ENCODE results near the gene CDH4. TPM values are rescaled to one million over a fixed set of nuclear protein-coding genes. Genes with fewer than 3 reads are reported as not detected.

CDH4 gene
- total RNA-seq, 1 experiment from 2014 or later = not detected

DNA sequence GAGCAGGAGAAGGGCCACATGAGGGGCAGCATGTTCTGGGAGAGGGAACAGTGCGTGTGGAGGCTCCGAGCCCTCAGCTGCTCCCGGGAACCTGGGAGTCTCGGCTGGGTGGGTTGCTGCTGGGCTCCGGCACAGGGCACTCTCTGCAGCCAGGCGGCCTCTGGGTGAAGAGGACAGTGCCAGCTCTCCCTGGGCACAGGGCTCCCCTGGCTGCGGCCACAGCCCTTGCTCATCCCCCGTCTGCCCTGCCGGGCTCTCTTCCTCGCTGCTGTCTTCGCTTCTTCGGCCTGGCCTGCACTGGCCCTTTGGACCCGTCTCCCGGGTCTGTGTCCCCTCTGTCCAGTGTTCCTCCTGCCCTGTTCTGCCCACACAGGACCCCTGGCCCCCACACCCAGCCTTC is 48.2 kb downstream of the CDH4 start:
- H3K4me3 ChIP-seq = no peak overlapping the region
- intact Hi-C loops (cut with micrococcal nuclease; ENCODE audit: unreplicated experiment) = no loop called here
- no TSS peak for BruUV-seq (replicated peaks)

DNA sequence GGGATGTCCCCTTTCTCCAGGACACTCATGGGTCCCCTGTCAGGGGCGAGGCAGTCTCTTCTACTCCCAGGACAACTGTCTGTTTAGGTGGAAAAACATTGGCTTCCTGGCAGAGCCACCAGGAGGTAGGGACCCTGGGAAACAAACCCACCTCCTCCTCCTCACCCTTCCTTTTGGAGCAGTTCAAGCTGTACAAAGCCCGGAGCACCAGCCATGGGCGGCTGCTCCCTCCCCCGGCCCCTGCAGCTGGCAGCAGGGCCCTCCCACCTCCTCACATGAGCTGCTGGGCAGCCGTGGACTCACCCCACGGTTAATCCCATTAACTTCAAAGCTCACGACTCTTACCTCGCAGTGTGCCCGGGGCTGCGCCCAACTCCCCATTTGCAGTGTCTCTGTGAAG is 48.6 kb downstream of the CDH4 start:
- Histone ChIP-seq H4K20me1 (ENCODE audit: insufficient read depth) (no peaks in the 10 kb centered on the region), H3K4me1 (replicated peaks; ENCODE audit: insufficient read depth) (no peaks in the 10 kb centered on the region), H3K36me3 (ENCODE audit: low read depth) (no peaks in the 10 kb centered on the region), H3K9me3 (ENCODE audit: insufficient read depth, low read depth) (no peaks in the 10 kb centered on the region), H3K9me2 (ENCODE audit: insufficient read depth) (no peaks in the 10 kb centered on the region), H3F3A (ENCODE audit: insufficient read depth, low read depth) (no peaks in the 10 kb centered on the region), H3K4me2 (no peak overlapping the region), H3K4me3 (no peak overlapping the region), H3K27me3 (ENCODE audit: insufficient read depth, low read depth) (peaks cover 100% of the 10 kb centered on the region), H2AFZ (no peak overlapping the region), H3K27ac (no peak overlapping the region), H3K79me2 (ENCODE audit: low read depth) (no peaks in the 10 kb centered on the region)
- TF ChIP-seq, protein P1, sequence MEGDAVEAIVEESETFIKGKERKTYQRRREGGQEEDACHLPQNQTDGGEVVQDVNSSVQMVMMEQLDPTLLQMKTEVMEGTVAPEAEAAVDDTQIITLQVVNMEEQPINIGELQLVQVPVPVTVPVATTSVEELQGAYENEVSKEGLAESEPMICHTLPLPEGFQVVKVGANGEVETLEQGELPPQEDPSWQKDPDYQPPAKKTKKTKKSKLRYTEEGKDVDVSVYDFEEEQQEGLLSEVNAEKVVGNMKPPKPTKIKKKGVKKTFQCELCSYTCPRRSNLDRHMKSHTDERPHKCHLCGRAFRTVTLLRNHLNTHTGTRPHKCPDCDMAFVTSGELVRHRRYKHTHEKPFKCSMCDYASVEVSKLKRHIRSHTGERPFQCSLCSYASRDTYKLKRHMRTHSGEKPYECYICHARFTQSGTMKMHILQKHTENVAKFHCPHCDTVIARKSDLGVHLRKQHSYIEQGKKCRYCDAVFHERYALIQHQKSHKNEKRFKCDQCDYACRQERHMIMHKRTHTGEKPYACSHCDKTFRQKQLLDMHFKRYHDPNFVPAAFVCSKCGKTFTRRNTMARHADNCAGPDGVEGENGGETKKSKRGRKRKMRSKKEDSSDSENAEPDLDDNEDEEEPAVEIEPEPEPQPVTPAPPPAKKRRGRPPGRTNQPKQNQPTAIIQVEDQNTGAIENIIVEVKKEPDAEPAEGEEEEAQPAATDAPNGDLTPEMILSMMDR (conservative IDR thresholded peaks at IDR 0.05) = no peak
- no peak for TF ChIP-seq EZH2 (IDR thresholded peaks at IDR 0.05; ENCODE audit: low read depth)
- intact Hi-C loops (cut with micrococcal nuclease; ENCODE audit: unreplicated experiment) = no loop called here
- CTCF ChIA-PET = interaction anchor here (0.6 kb wide), 1 partner anchor 1186 kb away, joined by 3 read pairs; no protein-coding TSS in a partner anchor
- DNase-seq = no peak
- POLR2A ChIA-PET (ENCODE audit: unreplicated experiment) = no interaction called here
- BruUV-seq (replicated peaks) = no TSS peak

More for the DNA sequence above, 48.2 kb downstream of the CDH4 start:
- ChIA-PET CTCF (interaction anchor here (0.6 kb wide), 1 partner anchor 1185 kb away, joined by 3 read pairs; no protein-coding TSS in a partner anchor), POLR2A (ENCODE audit: unreplicated experiment) (no interaction called here)
- Histone ChIP-seq H3K36me3 (ENCODE audit: low read depth) (no peaks in the 10 kb centered on the region), H2AFZ (no peak overlapping the region), H4K20me1 (ENCODE audit: insufficient read depth) (no peaks in the 10 kb centered on the region), H3K9me2 (ENCODE audit: insufficient read depth) (no peaks in the 10 kb centered on the region), H3K79me2 (ENCODE audit: low read depth) (no peaks in the 10 kb centered on the region), H3K27ac (no peak overlapping the region), H3K4me1 (replicated peaks; ENCODE audit: insufficient read depth) (no peaks in the 10 kb centered on the region), H3K4me2 (no peak overlapping the region), H3F3A (ENCODE audit: insufficient read depth, low read depth) (no peaks in the 10 kb centered on the region), H3K27me3 (ENCODE audit: insufficient read depth, low read depth) (peaks cover 100% of the 10 kb centered on the region), H3K9me3 (ENCODE audit: insufficient read depth, low read depth) (no peaks in the 10 kb centered on the region)
- TF ChIP-seq, protein P1 (conservative IDR thresholded peaks at IDR 0.05) = no peak
- no peak for TF ChIP-seq EZH2 (IDR thresholded peaks at IDR 0.05; ENCODE audit: low read depth)
- no peak for DNase-seq

DNA sequence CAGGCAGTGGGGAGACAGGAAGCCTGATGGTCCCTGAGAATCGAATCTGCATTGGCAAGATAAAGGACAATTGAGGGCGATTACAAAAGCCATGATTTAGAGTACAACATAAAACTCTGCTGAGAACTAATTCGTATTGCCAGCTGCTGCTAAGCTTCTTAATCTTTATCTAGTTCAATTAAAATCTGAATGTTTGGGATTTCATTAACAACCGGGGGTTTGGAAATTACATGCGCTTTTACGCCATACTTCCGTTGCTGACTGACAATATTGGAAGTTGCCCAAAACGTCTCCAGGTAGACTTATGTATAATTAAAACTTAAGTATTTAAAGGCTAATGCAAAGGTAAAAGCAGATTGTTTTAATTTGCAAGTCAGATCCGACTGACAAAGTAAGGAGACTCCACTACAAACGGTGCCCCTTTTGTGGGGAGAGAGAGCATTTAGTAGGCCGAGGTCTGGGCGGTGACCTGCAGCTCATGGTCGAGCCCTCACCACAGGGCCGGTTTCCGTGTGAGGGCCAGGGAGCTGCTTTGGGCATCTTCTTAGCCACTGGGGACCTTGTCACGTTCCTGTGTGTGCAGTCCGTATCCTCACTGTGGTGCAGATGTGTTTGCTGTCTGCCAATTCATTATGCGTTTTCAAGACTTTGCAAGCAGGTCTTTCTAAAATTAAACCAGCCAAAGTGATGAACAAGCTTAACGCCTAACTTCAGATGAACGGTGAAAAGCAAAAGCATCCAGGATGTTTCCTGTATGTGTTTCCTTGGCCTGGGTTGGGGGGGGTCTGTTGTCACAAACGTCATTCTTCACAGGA is 49.9 kb downstream of the CDH4 start:
- H3K4me1 ChIP-seq (replicated peaks; ENCODE audit: insufficient read depth) = no peaks in the 10 kb centered on the region
- H3K79me2 ChIP-seq (ENCODE audit: low read depth) = no peaks in the 10 kb centered on the region
- BruUV-seq (replicated peaks) = no TSS peak
- no peaks in the 10 kb centered on the region for H3K9me3 ChIP-seq (ENCODE audit: insufficient read depth, low read depth)
- H2AFZ ChIP-seq = no peak overlapping the region
- H3K4me2 ChIP-seq = no peak overlapping the region
- intact Hi-C loops (cut with micrococcal nuclease; ENCODE audit: unreplicated experiment) = no loop called here
- DNase-seq = no peak
- POLR2A ChIA-PET (ENCODE audit: unreplicated experiment) = no interaction called here
- no peaks in the 10 kb centered on the region for H4K20me1 ChIP-seq (ENCODE audit: insufficient read depth)
- H3K27ac ChIP-seq = no peak overlapping the region
- H3K4me3 ChIP-seq = no peak overlapping the region
- no peaks in the 10 kb centered on the region for H3K36me3 ChIP-seq (ENCODE audit: low read depth)
- no peak for TF ChIP-seq EZH2 (IDR thresholded peaks at IDR 0.05; ENCODE audit: low read depth)
- TF ChIP-seq, protein P1 (conservative IDR thresholded peaks at IDR 0.05) = no peak
- no peaks in the 10 kb centered on the region for H3K9me2 ChIP-seq (ENCODE audit: insufficient read depth)
- CTCF ChIA-PET = no interaction called here
- no peaks in the 10 kb centered on the region for H3F3A ChIP-seq (ENCODE audit: insufficient read depth, low read depth)
- H3K27me3 ChIP-seq (ENCODE audit: insufficient read depth, low read depth) = peaks cover 100% of the 10 kb centered on the region
